ENCODE data around the gene OSR1. TPM values are rescaled to one million over a fixed set of nuclear protein-coding genes. Genes with fewer than 3 reads are reported as not detected.
"Not testable (repeated sequence)": the region's sequence is repeated elsewhere in the genome, so short reads cannot be mapped to it uniquely, and the experiment has no call there.

OSR1 gene
- 5.9 TPM for total RNA-seq

- DNase-seq (ENCODE audit: extremely low spot score in 2 of 2) = peak in 1 of 2 donors; percentile 89
- peak within 1 kb of the TSS; percentile 76 for H3K27ac ChIP-seq
- peaks cover 28% of the 10 kb centered on the region for H3K4me1 ChIP-seq
- no peaks in the 10 kb centered on the region for H3K36me3 ChIP-seq
- no peaks in the 10 kb centered on the region for H3K27me3 ChIP-seq
- TF ChIP-seq POLR2AphosphoS5 (IDR thresholded peaks at IDR 0.05; ENCODE audit: insufficient read depth in 1 of 2, low read depth in 1 of 2) (peak in 1 of 2 donors; percentile 65), CTCF (IDR thresholded peaks at IDR 0.05) (no peak), POLR2A (IDR thresholded peaks at IDR 0.05) (peak in 1 of 2 donors; percentile 58)
- H3K9me3 ChIP-seq = no peaks in the 10 kb centered on the region
- intact Hi-C loops (cut with DNase I) = no loop called here
- H3K4me3 ChIP-seq = peak within 1 kb of the TSS; percentile 53 to 56
Observed at GRCh38 chr2:19358242-19359020, at the start of gene OSR1. OSR1 (minus strand) TSS chr2:19358623; CDS start chr2:19353805, 4,818 bp downstream.

DNA sequence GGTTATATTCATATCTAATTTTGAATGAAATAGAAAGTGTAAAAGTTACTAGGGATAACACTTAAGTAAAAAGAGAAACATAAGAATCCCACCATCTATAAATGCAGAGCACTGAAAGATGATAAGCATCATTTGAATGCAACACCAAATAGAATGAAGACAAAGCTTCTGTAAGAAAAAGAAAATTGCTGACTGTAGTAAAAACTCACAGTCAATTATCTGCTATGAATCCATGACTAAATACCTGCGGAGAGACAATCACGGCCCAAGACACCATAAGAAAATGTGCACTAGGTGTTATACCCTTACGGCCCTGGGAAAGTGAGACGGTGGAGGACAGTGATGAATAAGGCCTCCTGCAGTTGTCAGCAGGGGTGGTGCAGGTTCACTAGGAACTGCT is 45.4 kb upstream of the OSR1 start:
- intact Hi-C loops (cut with DNase I) = no loop called here
- TF ChIP-seq CTCF (IDR thresholded peaks at IDR 0.05) (no peak), POLR2AphosphoS5 (IDR thresholded peaks at IDR 0.05; ENCODE audit: insufficient read depth in 1 of 2, low read depth in 1 of 2) (no peak), POLR2A (IDR thresholded peaks at IDR 0.05) (no peak)
- no peaks in the 10 kb centered on the region for H3K9me3 ChIP-seq
- no peaks in the 10 kb centered on the region for H3K4me1 ChIP-seq
- H3K36me3 ChIP-seq = no peaks in the 10 kb centered on the region
- no peak for DNase-seq (ENCODE audit: extremely low spot score in 2 of 2)
- no peak overlapping the region for H3K4me3 ChIP-seq
- no peak overlapping the region for H3K27ac ChIP-seq
- no peaks in the 10 kb centered on the region for H3K27me3 ChIP-seq

DNA sequence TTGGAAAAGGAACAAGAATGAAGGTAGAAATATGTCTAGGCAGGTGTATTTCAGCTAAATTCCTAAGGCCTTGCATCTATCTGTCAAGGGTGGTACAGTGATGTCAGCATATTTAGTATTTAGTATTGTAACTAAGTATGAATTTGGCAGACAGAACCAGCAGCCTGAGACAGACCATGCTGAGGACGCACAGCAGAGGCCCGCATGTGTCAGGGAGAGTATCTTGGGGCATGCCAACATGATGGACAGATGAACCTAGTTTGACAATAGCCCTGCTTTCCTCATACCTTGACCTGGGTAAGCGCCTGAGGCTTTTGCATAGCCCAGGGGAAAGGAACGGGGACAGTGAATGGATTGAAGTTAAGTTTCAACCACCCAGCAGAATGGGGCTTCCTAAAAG is 33.8 kb upstream of the OSR1 start:
- no peaks in the 10 kb centered on the region for H3K36me3 ChIP-seq
- TF ChIP-seq CTCF (IDR thresholded peaks at IDR 0.05) (no peak), POLR2A (IDR thresholded peaks at IDR 0.05) (no peak), POLR2AphosphoS5 (IDR thresholded peaks at IDR 0.05; ENCODE audit: insufficient read depth in 1 of 2, low read depth in 1 of 2) (no peak)
- H3K4me1 ChIP-seq = no peaks in the 10 kb centered on the region
- H3K4me3 ChIP-seq = no peak overlapping the region
- DNase-seq (ENCODE audit: extremely low spot score in 2 of 2) = no peak
- H3K27me3 ChIP-seq = no peaks in the 10 kb centered on the region
- no peak overlapping the region for H3K27ac ChIP-seq
- no peaks in the 10 kb centered on the region for H3K9me3 ChIP-seq
- intact Hi-C loops (cut with DNase I) = no loop called here

DNA sequence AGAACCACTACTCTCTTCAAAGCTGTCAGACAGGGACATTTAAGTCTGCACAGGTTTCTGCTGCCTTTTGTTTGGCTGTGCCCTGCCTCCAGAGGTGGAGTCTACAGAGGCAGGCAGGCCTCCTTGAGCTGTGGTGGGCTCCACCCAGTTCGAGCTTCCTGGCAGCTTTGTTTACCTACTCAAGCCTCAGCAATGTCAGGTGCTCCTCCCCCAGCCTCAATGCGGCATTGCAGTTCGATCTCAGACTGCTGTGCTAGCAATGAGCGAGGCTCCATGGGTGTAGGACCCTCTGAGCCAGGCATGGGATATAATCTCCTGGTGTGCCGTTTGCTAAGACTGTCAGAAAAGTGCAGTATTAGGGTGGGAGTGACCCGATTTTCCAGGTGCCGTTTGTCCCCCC is 31.0 kb upstream of the OSR1 start:
- not testable (repeated sequence) for H3K4me3 ChIP-seq

DNA sequence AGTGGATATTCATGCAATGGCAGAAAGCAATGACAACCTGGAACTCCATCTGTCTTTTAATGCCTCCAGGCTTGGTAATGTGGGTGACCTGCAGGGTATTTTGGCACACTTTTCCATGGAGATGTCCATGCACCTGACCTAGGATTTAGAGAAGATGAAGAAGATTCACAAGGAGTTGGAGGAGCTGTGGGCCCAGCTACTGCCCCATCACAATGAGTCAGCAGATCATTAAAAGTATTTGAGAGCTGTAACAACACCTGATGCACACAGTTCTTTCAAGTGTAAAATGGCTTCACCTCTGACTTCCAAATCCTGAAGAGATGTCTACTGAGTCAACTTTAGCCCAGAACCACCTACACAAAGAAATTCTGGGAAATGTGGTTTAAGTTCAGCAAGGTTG is 22.1 kb upstream of the OSR1 start:
- no peaks in the 10 kb centered on the region for H3K27me3 ChIP-seq
- DNase-seq (ENCODE audit: extremely low spot score in 2 of 2) = no peak
- H3K4me1 ChIP-seq = no peaks in the 10 kb centered on the region
- intact Hi-C loops (cut with DNase I) = no loop called here
- H3K27ac ChIP-seq = no peak overlapping the region
- no peaks in the 10 kb centered on the region for H3K9me3 ChIP-seq
- no peak overlapping the region for H3K4me3 ChIP-seq
- TF ChIP-seq POLR2A (IDR thresholded peaks at IDR 0.05) (no peak), CTCF (IDR thresholded peaks at IDR 0.05) (no peak), POLR2AphosphoS5 (IDR thresholded peaks at IDR 0.05; ENCODE audit: insufficient read depth in 1 of 2, low read depth in 1 of 2) (no peak)
- no peaks in the 10 kb centered on the region for H3K36me3 ChIP-seq

More for the DNA sequence above, 31.0 kb upstream of the OSR1 start:
- H3K4me1 ChIP-seq; H3K27me3 ChIP-seq; H3K9me3 ChIP-seq; H3K27ac ChIP-seq; DNase-seq (ENCODE audit: extremely low spot score in 2 of 2); intact Hi-C loops (cut with DNase I); H3K36me3 ChIP-seq: not testable (repeated sequence)
